GM21447 (cell line): ENCODE data around the gene BIN1.
A peak's percentile ranks its signal among the peaks of the same experiment; 100 is the strongest.

ENCODE experiments used
- ATAC-seq: cut with Tn5 transposase; IDR thresholded peaks from one replicate; pipeline ENCODE4 v1.9.1; 2021; ENCODE audit not compliant: unreplicated experiment

The BIN1 gene

GRCh38 chr2:127106991-127107621 is at the start of gene BIN1:
Gene BIN1, minus strand, starts transcription at chr2:127107154. Its CDS starts 211 bp downstream, at chr2:127106943.
- ATAC-seq = peak; percentile 79

- no peak for ATAC-seq
Observed at GRCh38 chr2:127155947-127156346, 49.0 kb upstream of the BIN1 start.

- no peak for ATAC-seq
Observed at GRCh38 chr2:127155028-127155581, 48.2 kb upstream of the BIN1 start.

GRCh38 chr2:127154396-127154795 is 47.4 kb upstream of the BIN1 start:
- no peak for ATAC-seq

- no peak for ATAC-seq
Observed at GRCh38 chr2:127153691-127154158, 46.8 kb upstream of the BIN1 start.

- no peak for ATAC-seq
Observed at GRCh38 chr2:127150996-127151395, 44.0 kb upstream of the BIN1 start.

GRCh38 chr2:127149384-127149783 is 42.4 kb upstream of the BIN1 start:
- no peak for ATAC-seq

GRCh38 chr2:127146820-127147502 is 40.0 kb upstream of the BIN1 start:
- ATAC-seq = no peak

GRCh38 chr2:127146071-127146725 is 39.2 kb upstream of the BIN1 start:
- ATAC-seq = no peak

- ATAC-seq = no peak
Observed at GRCh38 chr2:127145280-127145895, 38.4 kb upstream of the BIN1 start.

GRCh38 chr2:127143841-127144782 is 37.2 kb upstream of the BIN1 start:
- ATAC-seq = no peak

- no peak for ATAC-seq
Observed at GRCh38 chr2:127142663-127143630, 36.0 kb upstream of the BIN1 start.

GRCh38 chr2:127140538-127140937 is 33.6 kb upstream of the BIN1 start:
- ATAC-seq = no peak

GRCh38 chr2:127139766-127140165 is 32.8 kb upstream of the BIN1 start:
- ATAC-seq = no peak

- ATAC-seq = no peak
Observed at GRCh38 chr2:127138281-127138680, 31.3 kb upstream of the BIN1 start.

- no peak for ATAC-seq
Observed at GRCh38 chr2:127137741-127138140, 30.8 kb upstream of the BIN1 start.

GRCh38 chr2:127137225-127137624 is 30.3 kb upstream of the BIN1 start:
- ATAC-seq = no peak

GRCh38 chr2:127134833-127135830 is 28.2 kb upstream of the BIN1 start:
- no peak for ATAC-seq
